Measurements from ENCODE around the gene LAG3. TPM values are rescaled to one million over a fixed set of nuclear protein-coding genes. Genes with fewer than 3 reads are reported as not detected.
A peak's percentile ranks its signal among the peaks of the same experiment; 100 is the strongest.

Gene LAG3
- polyA plus RNA-seq, 3 donors from 2014 or later: 1.3 to 8.3 (median 1.6) TPM

GRCh38 chr12:6782119-6782518 lies 9.8 kb downstream of the LAG3 start:
- Mint-ChIP-seq H3K27me3 (ENCODE audit: low read depth in 3 of 3) (peaks cover 5 to 11% (median 7%) of the 10 kb centered on the region in 3 donors), H3K4me3 (no peak overlapping the region), H3K27ac (no peak overlapping the region), H3K36me3 (no peaks in the 10 kb centered on the region), H3K9me3 (no peaks in the 10 kb centered on the region), H3K4me1 (peaks cover 8 to 11% of the 10 kb centered on the region in 2 donors)
- DNase-seq: no peak

GRCh38 chr12:6782850-6783566 lies 10.7 kb downstream of the LAG3 start:
- Mint-ChIP-seq H3K27ac (no peak overlapping the region), H3K27me3 (ENCODE audit: low read depth in 3 of 3) (peaks cover 5 to 11% (median 7%) of the 10 kb centered on the region in 3 donors), H3K4me1 (peaks cover 8 to 11% of the 10 kb centered on the region in 2 donors), H3K9me3 (no peaks in the 10 kb centered on the region), H3K4me3 (no peak overlapping the region), H3K36me3 (no peaks in the 10 kb centered on the region)
- no peak for DNase-seq

- Mint-ChIP-seq H3K4me1 (peaks cover 3 to 4% of the 10 kb centered on the region in 2 donors), H3K27me3 (ENCODE audit: low read depth in 3 of 3) (peaks cover 1 to 7% (median 6%) of the 10 kb centered on the region in 3 donors), H3K36me3 (no peaks in the 10 kb centered on the region), H3K4me3 (no peak overlapping the region), H3K9me3 (no peaks in the 10 kb centered on the region), H3K27ac (no peak overlapping the region)
- no peak for DNase-seq
Observed at GRCh38 chr12:6783828-6784227, 11.5 kb downstream of the LAG3 start.

GRCh38 chr12:6784296-6784695 lies 12.0 kb downstream of the LAG3 start:
- Mint-ChIP-seq H3K27ac (no peak overlapping the region), H3K36me3 (no peaks in the 10 kb centered on the region), H3K4me1 (no peaks in the 10 kb centered on the region), H3K4me3 (no peak overlapping the region), H3K9me3 (no peaks in the 10 kb centered on the region), H3K27me3 (ENCODE audit: low read depth in 3 of 3) (peaks cover 4 to 7% (median 6%) of the 10 kb centered on the region in 3 donors)
- no peak for DNase-seq

- H3K9me3 Mint-ChIP-seq: no peaks in the 10 kb centered on the region
- no peak for DNase-seq
- H3K4me3 Mint-ChIP-seq: no peak overlapping the region
- H3K4me1 Mint-ChIP-seq: no peaks in the 10 kb centered on the region
- H3K27me3 Mint-ChIP-seq (ENCODE audit: low read depth in 3 of 3): peaks cover 5 to 9% (median 6%) of the 10 kb centered on the region in 3 donors
- no peaks in the 10 kb centered on the region for H3K36me3 Mint-ChIP-seq
- no peak overlapping the region for H3K27ac Mint-ChIP-seq
Observed at GRCh38 chr12:6784761-6785160, 12.4 kb downstream of the LAG3 start.

GRCh38 chr12:6786416-6787094 lies 14.2 kb downstream of the LAG3 start:
- H3K9me3 Mint-ChIP-seq: no peaks in the 10 kb centered on the region
- H3K4me3 Mint-ChIP-seq: no peak overlapping the region
- H3K27me3 Mint-ChIP-seq (ENCODE audit: low read depth in 3 of 3): peaks cover 6 to 12% (median 7%) of the 10 kb centered on the region in 3 donors
- no peak for DNase-seq
- H3K36me3 Mint-ChIP-seq: no peaks in the 10 kb centered on the region
- no peak overlapping the region for H3K27ac Mint-ChIP-seq
- no peaks in the 10 kb centered on the region for H3K4me1 Mint-ChIP-seq

GRCh38 chr12:6787309-6787708 lies 15.0 kb downstream of the LAG3 start:
- H3K36me3 Mint-ChIP-seq: no peaks in the 10 kb centered on the region
- H3K27me3 Mint-ChIP-seq (ENCODE audit: low read depth in 3 of 3): peaks cover 6 to 12% (median 10%) of the 10 kb centered on the region in 3 donors
- peaks cover 0 to 6% of the 10 kb centered on the region in 2 donors for H3K4me1 Mint-ChIP-seq
- H3K4me3 Mint-ChIP-seq: no peak overlapping the region
- no peak for DNase-seq
- peaks cover 0 to under 1% (median 0%) of the 10 kb centered on the region in 6 donors for H3K9me3 Mint-ChIP-seq
- H3K27ac Mint-ChIP-seq: no peak overlapping the region

GRCh38 chr12:6788972-6789924 lies 16.9 kb downstream of the LAG3 start, which contains the start of gene CD4:
Gene CD4 (plus strand): TSS chr12:6789528. CDS start chr12:6800139, 10,611 bp downstream.
- Mint-ChIP-seq H3K27ac (no peak within 1 kb of the TSS), H3K4me3 (no peak within 1 kb of the TSS), H3K27me3 (ENCODE audit: low read depth in 3 of 3) (peaks cover 12 to 14% (median 13%) of the 10 kb centered on the region in 3 donors), H3K36me3 (no peaks in the 10 kb centered on the region), H3K9me3 (peaks cover 0 to 2% (median 0%) of the 10 kb centered on the region in 6 donors), H3K4me1 (peaks cover 6 to 10% of the 10 kb centered on the region in 2 donors)
- no peak for DNase-seq

GRCh38 chr12:6790496-6791150 lies 18.3 kb downstream of the LAG3 start:
- Mint-ChIP-seq H3K4me1 (peaks cover 6 to 10% of the 10 kb centered on the region in 2 donors), H3K27ac (no peak overlapping the region), H3K4me3 (no peak overlapping the region)

GRCh38 chr12:6791931-6792520 lies 19.7 kb downstream of the LAG3 start:
- no peak overlapping the region for H3K27ac Mint-ChIP-seq

More at GRCh38 chr12:6790496-6791150, 18.3 kb downstream of the LAG3 start:
- Mint-ChIP-seq H3K27me3 (ENCODE audit: low read depth in 3 of 3) (peaks cover 16 to 21% (median 17%) of the 10 kb centered on the region in 3 donors), H3K9me3 (peaks cover 0 to 2% (median 0%) of the 10 kb centered on the region in 6 donors), H3K36me3 (no peaks in the 10 kb centered on the region)
- no peak for DNase-seq

GRCh38 chr12:6792522-6793201 lies 20.3 kb downstream of the LAG3 start:
- Mint-ChIP-seq H3K36me3 (no peaks in the 10 kb centered on the region), H3K9me3 (peaks cover 0 to 2% (median 0%) of the 10 kb centered on the region in 6 donors), H3K4me3 (peak overlapping the region in 1 of 5 donors; percentile 13), H3K4me1 (peaks cover 6 to 10% of the 10 kb centered on the region in 2 donors), H3K27me3 (ENCODE audit: low read depth in 3 of 3) (peaks cover 16 to 22% (median 21%) of the 10 kb centered on the region in 3 donors), H3K27ac (peak overlapping the region in 1 of 6 donors; percentile 20)
- DNase-seq: no peak

More at GRCh38 chr12:6791931-6792520, 19.7 kb downstream of the LAG3 start:
- Mint-ChIP-seq H3K9me3 (peaks cover 0 to 2% (median 0%) of the 10 kb centered on the region in 6 donors), H3K36me3 (no peaks in the 10 kb centered on the region), H3K4me3 (peak overlapping the region in 2 of 5 donors; percentile 13 to 58), H3K4me1 (peaks cover 6 to 10% of the 10 kb centered on the region in 2 donors), H3K27me3 (ENCODE audit: low read depth in 3 of 3) (peaks cover 16 to 21% (median 16%) of the 10 kb centered on the region in 3 donors)
- no peak for DNase-seq

- peaks cover 6 to 10% of the 10 kb centered on the region in 2 donors for H3K4me1 Mint-ChIP-seq
- H3K36me3 Mint-ChIP-seq: no peaks in the 10 kb centered on the region
- no peak overlapping the region for H3K4me3 Mint-ChIP-seq
- DNase-seq: no peak
- H3K27me3 Mint-ChIP-seq (ENCODE audit: low read depth in 3 of 3): peaks cover 10 to 19% (median 16%) of the 10 kb centered on the region in 3 donors
- H3K27ac Mint-ChIP-seq: no peak overlapping the region
- H3K9me3 Mint-ChIP-seq: peaks cover 0 to 5% (median 0%) of the 10 kb centered on the region in 6 donors
Observed at GRCh38 chr12:6795088-6795487, 22.8 kb downstream of the LAG3 start.

Measured in immature natural killer cell (primary cell).